GM10266 (cell line): ENCODE results near the gene TFEB.

Experiments used
- DNase-seq: peaks from one replicate; pipeline ENCODE4 v3.0.0; 2012; ENCODE audit errors: extremely low spot score
- TF ChIP-seq, protein P1 (sequence below): IDR thresholded peaks from 2 replicates; pipeline ENCODE4 v1.5.1; 2012; ENCODE audit warnings: mild to moderate bottlenecking, low read depth; ENCODE audit not compliant: control insufficient read depth, insufficient read depth; ENCODE audit errors: missing control alignments

TFEB gene

DNA sequence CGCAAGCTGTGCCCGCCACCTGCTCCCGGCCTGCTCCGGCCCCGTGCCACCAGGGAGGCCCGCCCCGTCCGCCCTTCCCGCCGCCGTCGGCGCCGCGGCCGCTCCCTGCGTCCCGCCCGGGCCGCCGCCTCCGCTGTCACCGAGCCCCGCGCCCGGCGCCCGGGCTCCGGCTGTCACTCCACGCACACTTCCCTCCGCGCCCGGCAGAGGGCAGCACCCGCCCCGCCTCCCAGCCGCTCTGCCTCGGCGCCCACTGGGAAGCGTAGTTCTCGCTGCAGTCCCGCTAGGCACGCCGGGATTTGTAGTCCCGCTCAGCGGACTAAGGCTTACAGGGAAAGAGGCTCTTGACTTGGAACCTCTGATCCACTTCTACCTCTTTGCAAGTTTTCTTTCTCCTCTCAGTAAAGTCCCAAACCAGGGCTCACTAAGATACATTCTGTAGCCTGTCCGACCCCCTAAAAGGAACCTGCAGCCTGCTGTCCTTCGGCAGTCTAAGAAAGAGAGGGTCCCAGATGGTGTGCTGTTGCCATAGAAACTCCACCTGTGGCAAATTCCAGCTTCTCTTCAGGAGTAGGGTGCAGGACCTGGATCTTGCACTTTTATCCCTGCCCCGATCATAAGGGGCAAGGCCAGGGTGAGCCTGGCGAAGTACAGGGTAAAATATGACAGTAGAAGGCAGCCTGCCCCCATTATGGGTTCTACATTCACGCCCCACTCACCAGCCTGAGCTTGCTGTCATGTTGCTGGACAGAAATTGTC lies at the start of gene TFEB:
TFEB (minus strand) TSS at position 182 of the 759 bp plus-strand sequence. CDS start 44,395 bp downstream, outside the sequence.
- TF ChIP-seq, protein P1, sequence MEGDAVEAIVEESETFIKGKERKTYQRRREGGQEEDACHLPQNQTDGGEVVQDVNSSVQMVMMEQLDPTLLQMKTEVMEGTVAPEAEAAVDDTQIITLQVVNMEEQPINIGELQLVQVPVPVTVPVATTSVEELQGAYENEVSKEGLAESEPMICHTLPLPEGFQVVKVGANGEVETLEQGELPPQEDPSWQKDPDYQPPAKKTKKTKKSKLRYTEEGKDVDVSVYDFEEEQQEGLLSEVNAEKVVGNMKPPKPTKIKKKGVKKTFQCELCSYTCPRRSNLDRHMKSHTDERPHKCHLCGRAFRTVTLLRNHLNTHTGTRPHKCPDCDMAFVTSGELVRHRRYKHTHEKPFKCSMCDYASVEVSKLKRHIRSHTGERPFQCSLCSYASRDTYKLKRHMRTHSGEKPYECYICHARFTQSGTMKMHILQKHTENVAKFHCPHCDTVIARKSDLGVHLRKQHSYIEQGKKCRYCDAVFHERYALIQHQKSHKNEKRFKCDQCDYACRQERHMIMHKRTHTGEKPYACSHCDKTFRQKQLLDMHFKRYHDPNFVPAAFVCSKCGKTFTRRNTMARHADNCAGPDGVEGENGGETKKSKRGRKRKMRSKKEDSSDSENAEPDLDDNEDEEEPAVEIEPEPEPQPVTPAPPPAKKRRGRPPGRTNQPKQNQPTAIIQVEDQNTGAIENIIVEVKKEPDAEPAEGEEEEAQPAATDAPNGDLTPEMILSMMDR: peak; percentile 98
- peak; percentile 96 for DNase-seq

DNA sequence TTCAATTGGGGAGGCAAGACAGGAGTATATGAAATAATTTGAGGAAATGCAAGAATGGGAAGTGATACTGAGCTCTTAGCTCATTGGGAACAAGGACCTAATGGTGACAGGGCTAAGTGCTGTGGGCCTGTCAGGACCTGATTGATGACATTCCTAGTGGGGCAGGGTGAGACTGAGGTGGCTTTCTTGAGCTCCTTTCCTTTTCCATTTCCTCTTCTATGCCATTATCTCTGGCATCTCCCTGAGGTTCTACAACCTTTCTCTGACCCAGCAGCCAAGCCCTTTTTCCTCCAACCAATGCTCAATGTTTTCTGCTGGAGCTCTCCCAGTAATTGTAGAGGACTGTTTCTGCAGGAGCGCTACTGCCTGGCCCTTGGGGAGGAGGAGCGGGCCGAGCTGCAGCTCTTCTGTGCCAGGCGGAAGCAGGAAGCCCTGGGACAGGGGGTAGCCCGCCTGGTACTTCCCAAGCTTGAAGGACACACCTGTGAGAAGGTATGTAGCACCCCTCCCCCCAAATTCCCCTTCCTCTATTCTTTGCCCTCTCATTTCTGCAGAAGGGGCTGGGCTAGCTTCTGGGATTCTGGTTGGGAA lies 49.3 kb upstream of the TFEB start:
- peak; percentile 14 for DNase-seq
- TF ChIP-seq, protein P1: no peak

- DNase-seq: peak; percentile 18
- TF ChIP-seq, protein P1: no peak
Observed at GRCh38 chr6:41783106-41783780, 47.8 kb upstream of the TFEB start.

- TF ChIP-seq, protein P1: no peak
- peak; percentile 18 for DNase-seq
Observed at GRCh38 chr6:41781366-41781730, 45.9 kb upstream of the TFEB start.

DNA sequence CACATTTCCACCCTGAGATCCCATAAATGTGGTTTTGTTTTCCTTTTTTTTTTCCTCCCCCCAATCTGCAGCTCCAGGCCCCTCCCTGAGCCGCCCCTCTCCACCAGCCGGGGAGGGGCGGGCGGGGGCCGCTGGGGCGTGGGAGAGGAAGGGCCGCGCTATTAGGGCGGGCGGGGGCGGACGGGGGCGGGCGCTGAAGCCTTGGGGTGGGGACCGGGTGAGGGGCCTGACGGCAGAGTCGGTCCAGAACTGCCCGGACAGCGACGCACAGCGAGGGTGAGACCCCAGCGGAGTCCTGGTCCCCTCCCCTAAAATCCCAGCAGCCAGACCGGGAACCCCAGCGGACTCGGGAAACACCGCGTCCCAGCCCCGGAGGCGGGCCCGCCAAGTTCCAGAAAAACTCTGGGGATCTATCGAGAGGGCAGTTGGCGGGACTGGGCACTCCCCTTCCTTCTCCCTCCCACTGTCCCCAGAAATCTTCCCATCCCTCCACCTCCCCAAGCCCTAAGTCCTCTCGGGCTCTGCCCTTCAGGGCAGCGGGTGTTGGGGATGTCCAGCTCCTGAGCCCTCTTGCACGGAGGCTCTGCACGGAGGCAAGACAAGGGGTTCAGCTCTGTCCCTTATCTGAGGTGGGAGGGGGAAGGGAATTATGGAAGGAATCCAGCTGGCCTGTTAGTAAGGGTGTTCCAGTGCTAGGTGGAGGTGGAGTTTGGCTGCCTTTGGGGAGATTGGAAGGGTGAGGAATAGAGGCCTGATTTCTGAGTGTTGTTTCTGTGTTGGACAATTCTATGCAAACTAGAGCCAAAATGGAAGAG lies 45.4 kb upstream of the TFEB start, which contains the start of gene PRICKLE4:
PRICKLE4 (plus strand) TSS at position 232 of the 815 bp plus-strand sequence. CDS start 2,692 bp downstream, outside the sequence.
- TF ChIP-seq, protein P1: no peak

GRCh38 chr6:41779788-41780550 lies 44.6 kb upstream of the TFEB start, which contains the start of gene FRS3:
TSS of gene FRS3 (minus strand) at chr6:41779900. CDS start at chr6:41776987, 2,913 bp downstream.
- peak; percentile 99 for DNase-seq
- TF ChIP-seq, protein P1: peak; percentile 98

More for the DNA sequence above, 45.4 kb upstream of the TFEB start, which contains the start of gene PRICKLE4:
- no peak for DNase-seq
